GM12865 (cell line): Measurements from ENCODE around the gene IFNAR1.

ENCODE experiments used
- DNase-seq: peaks from one replicate; pipeline ENCODE4 v3.0.0; 2010; ENCODE audit warnings: low read depth
- H3K4me3 ChIP-seq: 2 replicates; pipeline ENCODE4 v1.5.1; 2011; ENCODE audit warnings: mild to moderate bottlenecking, low read depth, low read length, control low read depth
- TF ChIP-seq, protein P1 (sequence below): IDR thresholded peaks from 2 replicates; pipeline ENCODE4 v1.5.1; 2011; ENCODE audit warnings: low read length, control low read depth, low read depth, inconsistent platforms; ENCODE audit not compliant: insufficient read depth; ENCODE audit errors: missing control alignments

IFNAR1 gene

DNA sequence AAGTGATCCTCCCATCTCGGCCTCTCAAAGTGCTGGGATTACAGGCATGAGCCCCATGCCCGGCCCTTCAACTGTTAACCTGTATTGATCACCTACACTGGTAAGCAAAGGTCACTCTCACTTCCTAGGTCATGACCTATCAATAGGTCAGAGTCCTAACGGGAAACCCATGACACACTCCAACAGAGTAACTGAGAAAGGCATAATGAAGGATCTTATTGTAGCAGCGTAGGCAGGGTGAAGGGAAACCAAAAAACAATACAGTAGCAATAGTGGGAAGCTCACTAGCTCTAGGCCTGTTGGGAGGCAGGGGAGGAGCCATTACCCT, 19.5 kb upstream of the IFNAR1 start:
- no peak for DNase-seq
- TF ChIP-seq, protein P1, sequence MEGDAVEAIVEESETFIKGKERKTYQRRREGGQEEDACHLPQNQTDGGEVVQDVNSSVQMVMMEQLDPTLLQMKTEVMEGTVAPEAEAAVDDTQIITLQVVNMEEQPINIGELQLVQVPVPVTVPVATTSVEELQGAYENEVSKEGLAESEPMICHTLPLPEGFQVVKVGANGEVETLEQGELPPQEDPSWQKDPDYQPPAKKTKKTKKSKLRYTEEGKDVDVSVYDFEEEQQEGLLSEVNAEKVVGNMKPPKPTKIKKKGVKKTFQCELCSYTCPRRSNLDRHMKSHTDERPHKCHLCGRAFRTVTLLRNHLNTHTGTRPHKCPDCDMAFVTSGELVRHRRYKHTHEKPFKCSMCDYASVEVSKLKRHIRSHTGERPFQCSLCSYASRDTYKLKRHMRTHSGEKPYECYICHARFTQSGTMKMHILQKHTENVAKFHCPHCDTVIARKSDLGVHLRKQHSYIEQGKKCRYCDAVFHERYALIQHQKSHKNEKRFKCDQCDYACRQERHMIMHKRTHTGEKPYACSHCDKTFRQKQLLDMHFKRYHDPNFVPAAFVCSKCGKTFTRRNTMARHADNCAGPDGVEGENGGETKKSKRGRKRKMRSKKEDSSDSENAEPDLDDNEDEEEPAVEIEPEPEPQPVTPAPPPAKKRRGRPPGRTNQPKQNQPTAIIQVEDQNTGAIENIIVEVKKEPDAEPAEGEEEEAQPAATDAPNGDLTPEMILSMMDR, result no peak
- no peak overlapping the region for H3K4me3 ChIP-seq

DNA sequence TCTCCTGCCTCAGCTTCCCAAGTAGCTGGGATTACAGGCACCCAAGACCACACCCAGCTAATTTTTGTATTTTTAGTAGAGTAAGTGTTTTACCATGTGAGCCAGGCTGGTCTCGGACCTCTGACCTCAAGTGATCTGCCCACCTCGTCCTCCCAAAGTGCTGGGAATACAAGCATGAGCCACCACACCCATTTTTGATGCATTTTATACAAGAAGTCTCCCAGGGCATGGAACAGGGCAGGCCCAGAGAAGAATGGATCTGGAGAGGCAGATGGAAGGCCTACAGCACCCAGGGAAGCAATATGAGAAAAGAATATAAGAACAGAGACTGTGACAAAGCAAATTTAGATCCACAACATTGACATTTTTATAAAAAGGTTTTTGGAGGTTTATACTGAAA, 18.8 kb upstream of the IFNAR1 start:
- TF ChIP-seq, protein P1, result no peak
- H3K4me3 ChIP-seq, result no peak overlapping the region
- no peak for DNase-seq

DNA sequence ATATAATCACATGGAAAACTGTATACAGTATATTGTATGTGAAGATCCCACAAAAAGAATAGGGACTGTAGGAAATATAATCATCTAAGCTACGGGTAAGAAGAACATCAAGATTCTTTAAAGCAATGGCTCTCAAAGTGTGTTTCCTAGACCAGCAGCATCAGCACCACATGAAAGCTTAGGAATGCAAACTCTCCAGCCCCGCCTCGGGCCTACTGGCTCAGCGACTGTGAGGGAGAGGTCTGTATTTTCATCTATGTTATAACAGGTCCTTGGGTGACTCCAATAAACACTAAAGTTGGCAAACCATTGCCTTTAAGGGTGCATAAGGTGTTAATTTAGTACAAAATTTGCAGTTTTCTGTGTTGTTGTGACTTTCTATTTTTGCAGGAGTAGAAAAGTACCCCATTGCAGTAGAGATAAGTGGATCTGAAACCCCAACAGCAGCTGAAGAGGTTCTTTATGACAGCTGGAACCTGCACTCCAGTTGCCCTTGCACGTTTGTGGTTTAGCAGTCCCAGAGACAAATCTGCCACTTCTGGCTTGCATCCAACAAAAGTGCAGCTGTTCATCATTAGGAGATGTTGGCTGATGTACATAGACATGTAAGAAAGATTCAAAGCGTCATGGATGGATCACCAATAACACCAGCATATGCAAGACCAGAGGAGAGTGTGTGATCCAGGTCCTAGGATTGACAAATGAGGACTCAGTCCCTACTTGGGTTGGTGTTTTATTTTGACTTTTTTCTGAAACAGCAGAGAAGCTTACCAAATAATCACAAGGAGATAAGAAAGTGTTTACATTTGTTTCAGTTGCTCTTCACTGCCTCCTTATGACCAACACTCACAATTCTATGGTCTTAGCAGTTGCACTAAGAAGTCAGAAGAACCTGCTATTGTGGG, 15.9 kb upstream of the IFNAR1 start:
- DNase-seq, result peak; percentile 97
- no peak overlapping the region for H3K4me3 ChIP-seq

DNA sequence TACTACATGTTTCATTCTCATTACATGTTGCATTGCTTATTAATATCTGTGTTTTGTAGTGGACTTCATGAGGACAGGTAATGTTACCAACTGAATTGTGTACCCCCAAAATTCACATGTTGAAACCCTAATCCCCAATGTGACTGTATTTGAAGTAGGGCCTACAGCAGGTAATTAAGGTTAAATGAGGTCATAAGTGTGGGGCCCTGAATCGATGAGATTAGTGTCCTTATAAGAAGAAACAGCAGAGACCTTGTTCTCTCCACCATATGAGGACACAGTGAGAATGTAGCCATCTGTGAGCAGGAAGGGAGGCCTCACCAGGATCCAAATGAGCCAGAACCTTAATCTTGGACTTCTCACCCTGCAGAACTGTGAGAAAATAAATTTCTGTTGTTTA, 15.0 kb upstream of the IFNAR1 start:
- TF ChIP-seq, protein P1, result no peak
- no peak for DNase-seq
- no peak overlapping the region for H3K4me3 ChIP-seq

More for the DNA sequence above, 15.9 kb upstream of the IFNAR1 start:
- TF ChIP-seq, protein P1, result peak; percentile 22

DNA sequence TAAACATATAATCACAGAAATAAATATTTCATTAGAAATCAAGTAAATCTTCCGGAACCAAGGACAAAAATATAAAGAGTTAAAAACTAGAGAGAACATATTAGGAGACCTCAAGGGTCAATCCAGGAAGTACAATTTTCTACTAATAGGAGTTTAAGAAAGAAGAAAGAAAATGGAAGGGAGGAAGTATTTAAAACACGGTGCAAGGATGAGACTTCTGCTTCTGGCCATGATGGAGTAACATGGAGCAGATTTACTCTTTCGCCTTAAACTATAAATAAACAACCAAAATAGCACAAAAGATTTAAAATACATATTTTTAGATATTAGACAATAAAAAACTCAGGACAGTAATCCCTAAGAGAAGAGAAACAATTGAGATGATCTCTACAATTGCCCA, 12.6 kb upstream of the IFNAR1 start:
- no peak overlapping the region for H3K4me3 ChIP-seq
- no peak for DNase-seq
- TF ChIP-seq, protein P1, result no peak

DNA sequence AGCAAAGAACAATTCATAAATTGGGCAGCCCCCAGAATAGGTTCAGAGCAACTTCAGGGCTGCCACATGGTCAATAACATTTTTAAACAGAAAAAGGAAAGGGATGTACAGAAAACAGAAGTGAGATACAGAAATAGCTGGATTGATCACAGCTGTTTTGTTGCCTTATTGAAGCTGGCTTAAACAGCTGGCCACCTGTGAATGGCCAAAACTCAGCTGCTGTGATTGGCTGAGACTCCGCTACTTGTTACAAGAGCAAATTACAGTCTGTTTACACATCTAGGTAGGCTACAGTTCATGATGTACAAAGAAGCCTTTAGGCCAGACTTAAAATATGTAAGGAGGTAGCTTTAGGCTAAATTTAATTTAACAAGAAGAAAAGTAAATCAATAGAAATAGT, 11.6 kb upstream of the IFNAR1 start:
- H3K4me3 ChIP-seq, result no peak overlapping the region
- TF ChIP-seq, protein P1, result no peak
- peak; percentile 44 for DNase-seq

DNA sequence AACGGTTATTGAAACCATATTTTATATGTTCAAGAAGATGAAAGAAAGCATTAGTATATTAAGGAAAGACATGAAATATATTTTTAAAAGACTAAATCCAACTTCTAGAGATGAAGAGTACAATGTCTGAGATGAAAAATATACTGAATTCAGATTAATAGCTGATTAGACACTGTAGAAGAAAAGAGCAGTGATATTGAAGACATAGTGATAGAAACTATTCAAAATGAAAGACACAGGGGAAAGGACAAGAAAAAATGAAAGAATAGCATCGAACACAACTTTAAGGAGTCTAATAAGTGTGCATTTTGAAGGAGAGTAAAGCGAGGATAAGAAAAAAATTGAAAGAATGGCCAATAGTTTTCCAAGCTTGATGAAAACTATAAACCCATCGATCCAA, 11.2 kb upstream of the IFNAR1 start:
- TF ChIP-seq, protein P1, result no peak
- no peak for DNase-seq
- H3K4me3 ChIP-seq, result no peak overlapping the region
